A549 (cell line): ENCODE results near the gene ZNF470.

Source experiments
- HOXA7 ChIP-seq: fragments of 250-450 bp; sonication (Bioruptor Pico); IDR thresholded peaks from 2 replicates; pipeline ENCODE4 v1.5.0; 2020; ENCODE audit warnings: mild to moderate bottlenecking, moderate library complexity
- JUN ChIP-seq, 2 experiments: fragments of >200 bp; sonication (Bioruptor Twin); formaldehyde crosslinking; IDR thresholded peaks; 2 replicates in 1 of 2; 3 replicates in 1 of 2; pipeline ENCODE4 v1.6.1; 2016 to 2017
- MAZ ChIP-seq: fragments of 150-350 bp; IDR thresholded peaks from 2 replicates; pipeline ENCODE4 v1.6.1; 2014; ENCODE audit warnings: antibody characterized with exemption, low read depth, low read length, borderline replicate concordance
- POLR2A ChIP-seq: IDR thresholded peaks from 2 replicates; pipeline ENCODE4 v1.6.1; 2012; ENCODE audit warnings: mild to moderate bottlenecking, low read length
- RAD21 ChIP-seq, 2 experiments: fragments of >200 bp in 1 of 2; sonication (Bioruptor Twin) in 1 of 2; formaldehyde crosslinking in 1 of 2; IDR thresholded peaks in 1 of 2; conservative IDR thresholded peaks in 1 of 2; 2 replicates in 1 of 2; 3 replicates in 1 of 2; pipeline ENCODE4 v1.6.1; 2012 to 2018; ENCODE audit warnings: inconsistent platforms in 1 of 2
- USF2 ChIP-seq: fragments of 450-650 bp; IDR thresholded peaks from 2 replicates; pipeline ENCODE4 v1.6.1; 2014; ENCODE audit warnings: antibody characterized with exemption
- TF ChIP-seq, protein P1 (sequence below): fragments of >200 bp; sonication (Bioruptor Twin); formaldehyde crosslinking; IDR thresholded peaks from 3 replicates; pipeline ENCODE4 v1.5.1; 2016

DNA sequence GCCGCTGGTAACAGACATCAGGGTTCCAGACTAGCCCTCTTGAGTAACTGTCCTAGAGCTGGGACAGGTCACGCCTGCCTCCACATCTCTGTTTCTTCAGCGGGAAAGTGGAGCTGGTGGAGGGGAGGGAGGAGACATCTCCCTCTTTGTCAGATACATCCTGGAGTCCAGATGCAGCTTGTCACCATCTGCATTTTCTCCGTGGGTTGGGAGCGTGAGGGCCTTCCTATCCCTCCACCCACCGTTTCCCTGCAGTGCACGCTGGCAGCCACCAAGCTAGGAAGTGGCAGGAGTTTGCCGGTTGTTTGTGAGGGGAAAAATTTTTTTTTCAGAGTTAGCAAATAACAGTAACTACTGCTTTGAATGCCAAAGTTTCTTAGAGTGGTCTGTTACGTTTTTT, 55.7 kb downstream of the ZNF470 start:
- TF ChIP-seq MAZ = no peak
- TF ChIP-seq, protein P1, sequence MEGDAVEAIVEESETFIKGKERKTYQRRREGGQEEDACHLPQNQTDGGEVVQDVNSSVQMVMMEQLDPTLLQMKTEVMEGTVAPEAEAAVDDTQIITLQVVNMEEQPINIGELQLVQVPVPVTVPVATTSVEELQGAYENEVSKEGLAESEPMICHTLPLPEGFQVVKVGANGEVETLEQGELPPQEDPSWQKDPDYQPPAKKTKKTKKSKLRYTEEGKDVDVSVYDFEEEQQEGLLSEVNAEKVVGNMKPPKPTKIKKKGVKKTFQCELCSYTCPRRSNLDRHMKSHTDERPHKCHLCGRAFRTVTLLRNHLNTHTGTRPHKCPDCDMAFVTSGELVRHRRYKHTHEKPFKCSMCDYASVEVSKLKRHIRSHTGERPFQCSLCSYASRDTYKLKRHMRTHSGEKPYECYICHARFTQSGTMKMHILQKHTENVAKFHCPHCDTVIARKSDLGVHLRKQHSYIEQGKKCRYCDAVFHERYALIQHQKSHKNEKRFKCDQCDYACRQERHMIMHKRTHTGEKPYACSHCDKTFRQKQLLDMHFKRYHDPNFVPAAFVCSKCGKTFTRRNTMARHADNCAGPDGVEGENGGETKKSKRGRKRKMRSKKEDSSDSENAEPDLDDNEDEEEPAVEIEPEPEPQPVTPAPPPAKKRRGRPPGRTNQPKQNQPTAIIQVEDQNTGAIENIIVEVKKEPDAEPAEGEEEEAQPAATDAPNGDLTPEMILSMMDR = no peak
- TF ChIP-seq RAD21 (conservative IDR thresholded peaks at IDR 0.05 in 1 of 2, IDR thresholded peaks at IDR 0.05 in 1 of 2) = no peak
- TF ChIP-seq JUN (IDR thresholded peaks at IDR 0.05) = no peak
- TF ChIP-seq POLR2A = no peak
- TF ChIP-seq HOXA7 (CRISPR knock-in tag) = no peak
- no peak for TF ChIP-seq USF2
